Naive thymus-derived CD8-positive, alpha-beta T cell (primary cell): ENCODE data around the gene CLEC11A. TPM values are rescaled to one million over a fixed set of nuclear protein-coding genes. Genes with fewer than 3 reads are reported as not detected.
A peak's percentile ranks its signal among the peaks of the same experiment; 100 is the strongest.

Experiments used
- ATAC-seq, 2 donors: fragments of 150-1000 bp; cut with Tn5 transposase in 1 of 2; sonication (Bioruptor Pico), chemical (Tn5 transposase) in 1 of 2; 1 replicate in 1 of 2; 2 replicates in 1 of 2; pipeline ENCODE4 v1.10.0; 2021; ENCODE audit warnings: mild to moderate bottlenecking in 2 of 2, moderate library complexity in 2 of 2
- POLR2A ChIA-PET: fragments of 350-600 bp; sonication (Branson Sonifier 250); formaldehyde crosslinking; loops from one replicate; lab custom pipeline; 2021; ENCODE audit warnings: antibody characterized with exemption; lab: Charles Lee
- DNase-seq, 10 donors: peaks; one replicate each; pipeline versions ENCODE4 v3.0.0 to v3.0.0-alpha.2; 2020 to 2022
- H3K27ac Mint-ChIP-seq, 10 donors: one replicate each; pipeline ENCODE4 v1.8.0; 2020 to 2022; ENCODE audit warnings: mild to moderate bottlenecking in 10 of 10, mixed read lengths in 10 of 10, moderate library complexity in 4 of 10, inconsistent platforms in 1 of 10
- H3K27me3 Mint-ChIP-seq, 5 donors: one replicate each; pipeline ENCODE4 v1.8.0; 2021 to 2022; ENCODE audit warnings: mixed read lengths in 5 of 5
- H3K36me3 Mint-ChIP-seq, 3 donors: one replicate each; pipeline ENCODE4 v1.8.0; 2020 to 2022; ENCODE audit warnings: mixed read lengths in 3 of 3, mild to moderate bottlenecking in 2 of 3, inconsistent platforms in 1 of 3
- H3K4me1 Mint-ChIP-seq, 4 donors: one replicate each; pipeline ENCODE4 v1.8.0; 2021 to 2022; ENCODE audit warnings: mixed read lengths in 4 of 4
- H3K4me3 Mint-ChIP-seq, 10 donors: one replicate each; pipeline ENCODE4 v1.8.0; 2020 to 2022; ENCODE audit warnings: mild to moderate bottlenecking in 10 of 10, mixed read lengths in 10 of 10, moderate library complexity in 6 of 10, inconsistent platforms in 1 of 10
- H3K9me3 Mint-ChIP-seq, 9 donors: one replicate each; pipeline ENCODE4 v1.8.0; 2020 to 2022; ENCODE audit warnings: mixed read lengths in 9 of 9, mild to moderate bottlenecking in 3 of 9, inconsistent platforms in 1 of 9, moderate library complexity in 1 of 9
- polyA plus RNA-seq, 3 donors: library from polyadenylated mRNA; unstranded; fragments of 300-500 nt; fragmentation: Illumina TruSeq; gene quantifications; one replicate each; pipeline ENCODE4 v1.2.3, GENCODE V29; 2021
- total RNA-seq, 8 experiments: library from RNA in 2 of 8; stranded (reverse) in 2 of 8; gene quantifications; one replicate each; pipeline ENCODE4 v1.2.3 and lab custom pipeline; 2021 to 2026

Gene CLEC11A
- total and polyA plus RNA-seq, 5 experiments from 2014 or later, result 9.4 to 15.8 (median 12.4) TPM

- Mint-ChIP-seq H3K36me3 (peaks cover 0 to 1% (median 0%) of the 10 kb centered on the region in 3 donors), H3K27me3 (peaks cover 6 to 17% (median 11%) of the 10 kb centered on the region in 5 donors), H3K4me3 (no peak overlapping the region), H3K9me3 (no peaks in the 10 kb centered on the region), H3K27ac (peak overlapping the region in 2 of 10 donors; percentile 68 to 75), H3K4me1 (peaks cover 22 to 62% (median 35%) of the 10 kb centered on the region in 4 donors)
- DNase-seq (peak in 1 of 10 donors; percentile 23), ATAC-seq (no peak)
- POLR2A ChIA-PET, result interaction anchor here (1.6 kb wide), 1 partner anchor 16 kb away, joined by 3 read pairs; no protein-coding TSS in a partner anchor
These were observed 14.8 kb upstream of the CLEC11A start for GRCh38 chr19:50708179-50708879.

GRCh38 chr19:50710094-50710493 is 13.1 kb upstream of the CLEC11A start:
- H3K4me3 Mint-ChIP-seq, result no peak overlapping the region
- no peak for ATAC-seq
- peaks cover 35 to 80% (median 50%) of the 10 kb centered on the region in 4 donors for H3K4me1 Mint-ChIP-seq
- H3K27me3 Mint-ChIP-seq, result peaks cover 0 to 10% (median 2%) of the 10 kb centered on the region in 5 donors
- H3K36me3 Mint-ChIP-seq, result peaks cover 0 to 1% (median 0%) of the 10 kb centered on the region in 3 donors
- no peak for DNase-seq
- peak overlapping the region in 3 of 10 donors; percentile 14 to 39 (median 32) for H3K27ac Mint-ChIP-seq
- H3K9me3 Mint-ChIP-seq, result no peaks in the 10 kb centered on the region
- POLR2A ChIA-PET, result no interaction called here

- H3K27me3 Mint-ChIP-seq, result peaks cover 0 to 8% (median under 1%) of the 10 kb centered on the region in 5 donors
- H3K27ac Mint-ChIP-seq, result peak overlapping the region in 4 of 10 donors; percentile 23 to 67 (median 46)
- no peak overlapping the region for H3K4me3 Mint-ChIP-seq
- H3K4me1 Mint-ChIP-seq, result peaks cover 33 to 81% (median 52%) of the 10 kb centered on the region in 4 donors
- no peaks in the 10 kb centered on the region for H3K9me3 Mint-ChIP-seq
- no peak for ATAC-seq
- POLR2A ChIA-PET, result no interaction called here
- peaks cover 0 to 1% (median 0%) of the 10 kb centered on the region in 3 donors for H3K36me3 Mint-ChIP-seq
- no peak for DNase-seq
These were observed 12.6 kb upstream of the CLEC11A start for GRCh38 chr19:50710612-50711011.

GRCh38 chr19:50711196-50711595 is 12.0 kb upstream of the CLEC11A start:
- DNase-seq (no peak), ATAC-seq (no peak)
- H3K4me1 Mint-ChIP-seq, result peaks cover 33 to 82% (median 56%) of the 10 kb centered on the region in 4 donors
- H3K9me3 Mint-ChIP-seq, result no peaks in the 10 kb centered on the region
- no peak overlapping the region for H3K4me3 Mint-ChIP-seq
- peak overlapping the region in 5 of 10 donors; percentile 21 to 65 (median 24) for H3K27ac Mint-ChIP-seq
- peaks cover 0 to 1% (median 0%) of the 10 kb centered on the region in 3 donors for H3K36me3 Mint-ChIP-seq
- POLR2A ChIA-PET, result no interaction called here
- peaks cover 0 to 13% (median 3%) of the 10 kb centered on the region in 5 donors for H3K27me3 Mint-ChIP-seq

- Mint-ChIP-seq H3K9me3 (no peaks in the 10 kb centered on the region), H3K4me1 (peaks cover 33 to 81% (median 57%) of the 10 kb centered on the region in 4 donors), H3K27me3 (peaks cover 0 to 13% (median 3%) of the 10 kb centered on the region in 5 donors), H3K27ac (peak overlapping the region in 3 of 10 donors; percentile 24 to 85 (median 67)), H3K36me3 (peaks cover 0 to 1% (median 0%) of the 10 kb centered on the region in 3 donors), H3K4me3 (no peak overlapping the region)
- ATAC-seq, result no peak
- DNase-seq, result no peak
- POLR2A ChIA-PET, result interaction anchor here (4.5 kb wide), 1 partner anchor 14 kb away, joined by 43 read pairs; no protein-coding TSS in a partner anchor
These were observed 11.4 kb upstream of the CLEC11A start for GRCh38 chr19:50711805-50712204.

- Mint-ChIP-seq H3K9me3 (no peaks in the 10 kb centered on the region), H3K27ac (peak overlapping the region in 9 of 10 donors; percentile 56 to 94 (median 88)), H3K36me3 (peaks cover 0 to 1% (median 0%) of the 10 kb centered on the region in 3 donors), H3K4me3 (peak overlapping the region; percentile 39 to 89 (median 68)), H3K27me3 (peaks cover 0 to 13% (median 5%) of the 10 kb centered on the region in 5 donors), H3K4me1 (peaks cover 32 to 80% (median 56%) of the 10 kb centered on the region in 4 donors)
- peak; percentile 37 to 52 for ATAC-seq
- no peak for DNase-seq
- POLR2A ChIA-PET, result interaction anchor here (1.4 to 4.5 kb wide), 2 partner anchors 13 to 91 kb away, joined by 4 to 43 read pairs; no protein-coding TSS in a partner anchor
These were observed 10.3 kb upstream of the CLEC11A start for GRCh38 chr19:50712833-50713232.

- POLR2A ChIA-PET, result interaction anchor here (1.4 to 4.5 kb wide), 2 partner anchors 12 to 91 kb away, joined by 4 to 43 read pairs; no protein-coding TSS in a partner anchor
- H3K27ac Mint-ChIP-seq, result peak overlapping the region in 8 of 10 donors; percentile 56 to 94 (median 90)
- ATAC-seq, result peak; percentile 81 to 82
- H3K4me1 Mint-ChIP-seq, result peaks cover 32 to 74% (median 55%) of the 10 kb centered on the region in 4 donors
- DNase-seq, result peak in 7 of 10 donors; percentile 33 to 73 (median 59)
- H3K9me3 Mint-ChIP-seq, result no peaks in the 10 kb centered on the region
- H3K27me3 Mint-ChIP-seq, result peaks cover 0 to 13% (median 5%) of the 10 kb centered on the region in 5 donors
- no peaks in the 10 kb centered on the region for H3K36me3 Mint-ChIP-seq
- peak overlapping the region; percentile 39 to 89 (median 68) for H3K4me3 Mint-ChIP-seq
These were observed 9.5 kb upstream of the CLEC11A start for GRCh38 chr19:50713556-50714236.

- DNase-seq (no peak), ATAC-seq (no peak)
- H3K27ac Mint-ChIP-seq, result peak overlapping the region in 2 of 10 donors; percentile 11 to 27
- H3K36me3 Mint-ChIP-seq, result no peaks in the 10 kb centered on the region
- POLR2A ChIA-PET, result interaction anchor here (0.6 to 4.5 kb wide), 2 partner anchors 10 to 27 kb away, joined by 5 to 43 read pairs; no protein-coding TSS in a partner anchor
- H3K9me3 Mint-ChIP-seq, result no peaks in the 10 kb centered on the region
- peaks cover 40 to 73% (median 57%) of the 10 kb centered on the region in 4 donors for H3K4me1 Mint-ChIP-seq
- H3K4me3 Mint-ChIP-seq, result peak overlapping the region in 8 of 10 donors; percentile 7 to 63 (median 32)
- peaks cover 0 to 20% (median 9%) of the 10 kb centered on the region in 5 donors for H3K27me3 Mint-ChIP-seq
These were observed 6.8 kb upstream of the CLEC11A start for GRCh38 chr19:50716178-50717025.

GRCh38 chr19:50717026-50717723 is 6.0 kb upstream of the CLEC11A start:
- ATAC-seq (no peak), DNase-seq (no peak)
- Mint-ChIP-seq H3K36me3 (no peaks in the 10 kb centered on the region), H3K27ac (peak overlapping the region in 7 of 10 donors; percentile 10 to 87 (median 66)), H3K4me1 (peaks cover 40 to 71% (median 56%) of the 10 kb centered on the region in 4 donors), H3K4me3 (peak overlapping the region; percentile 42 to 89 (median 72)), H3K27me3 (peaks cover 0 to 24% (median 9%) of the 10 kb centered on the region in 5 donors), H3K9me3 (no peaks in the 10 kb centered on the region)
- POLR2A ChIA-PET, result interaction anchor here (0.5 to 1.4 kb wide), 2 partner anchors 10 to 84 kb away, joined by 3 to 4 read pairs; no protein-coding TSS in a partner anchor

- ATAC-seq, result peak in 1 of 2 donors; percentile 9
- Mint-ChIP-seq H3K4me3 (peak overlapping the region in 9 of 10 donors; percentile 53 to 89 (median 74)), H3K27ac (peak overlapping the region in 6 of 10 donors; percentile 29 to 87 (median 68)), H3K27me3 (peaks cover 1 to 23% (median 13%) of the 10 kb centered on the region in 5 donors), H3K9me3 (no peaks in the 10 kb centered on the region), H3K4me1 (peaks cover 35 to 67% (median 52%) of the 10 kb centered on the region in 4 donors), H3K36me3 (no peaks in the 10 kb centered on the region)
- no peak for DNase-seq
- POLR2A ChIA-PET, result interaction anchor here (1.4 kb wide), 3 partner anchors 11 to 87 kb away, joined by 3 to 4 read pairs (median 4); no protein-coding TSS in a partner anchor
These were observed 5.3 kb upstream of the CLEC11A start for GRCh38 chr19:50717891-50718254.
